GM12864 (cell line): ENCODE results near the gene PLAAT4.
A peak's percentile ranks its signal among the peaks of the same experiment; 100 is the strongest.
"Not testable (repeated sequence)": the region's sequence is repeated elsewhere in the genome, so short reads cannot be mapped to it uniquely, and the experiment has no call there.

Experiments
- DNase-seq: peaks from one replicate; pipeline ENCODE4 v3.0.0-alpha.2; 2011; ENCODE audit warnings: low read depth
- H3K4me3 ChIP-seq: 2 replicates; pipeline ENCODE4 v1.5.1; 2011; ENCODE audit warnings: mild to moderate bottlenecking, low read depth, low read length, control low read depth
- CTCF ChIP-seq: IDR thresholded peaks from 2 replicates; pipeline ENCODE4 v1.5.1; 2011; ENCODE audit warnings: low read depth, mild to moderate bottlenecking, moderate library complexity, low read length, control low read depth, inconsistent platforms; ENCODE audit errors: missing control alignments

The PLAAT4 gene

GRCh38 chr11:63520606-63521170 lies 15.9 kb upstream of the PLAAT4 start:
- no peak overlapping the region for H3K4me3 ChIP-seq
- TF ChIP-seq CTCF = no peak
- no peak for DNase-seq

- no peak for DNase-seq
- no peak overlapping the region for H3K4me3 ChIP-seq
- no peak for TF ChIP-seq CTCF
Measured at GRCh38 chr11:63521896-63522295, 14.7 kb upstream of the PLAAT4 start.

GRCh38 chr11:63523151-63523550 lies 13.5 kb upstream of the PLAAT4 start:
- H3K4me3 ChIP-seq = no peak overlapping the region
- DNase-seq = no peak

GRCh38 chr11:63527667-63528066 lies 8.9 kb upstream of the PLAAT4 start:
- H3K4me3 ChIP-seq = no peak overlapping the region

More at GRCh38 chr11:63523151-63523550, 13.5 kb upstream of the PLAAT4 start:
- no peak for TF ChIP-seq CTCF

GRCh38 chr11:63528156-63528555 lies 8.5 kb upstream of the PLAAT4 start:
- H3K4me3 ChIP-seq, DNase-seq: not testable (repeated sequence)

More at GRCh38 chr11:63527667-63528066, 8.9 kb upstream of the PLAAT4 start:
- no peak for TF ChIP-seq CTCF
- no peak for DNase-seq

GRCh38 chr11:63528729-63529278 lies 7.8 kb upstream of the PLAAT4 start:
- H3K4me3 ChIP-seq = not testable (repeated sequence)

GRCh38 chr11:63529373-63529772 lies 7.2 kb upstream of the PLAAT4 start:
- H3K4me3 ChIP-seq, DNase-seq: not testable (repeated sequence)

More at GRCh38 chr11:63528729-63529278, 7.8 kb upstream of the PLAAT4 start:
- not testable (repeated sequence) for DNase-seq

GRCh38 chr11:63530021-63530420 lies 6.6 kb upstream of the PLAAT4 start:
- no peak for TF ChIP-seq CTCF
- no peak for DNase-seq
- no peak overlapping the region for H3K4me3 ChIP-seq

- H3K4me3 ChIP-seq = not testable (repeated sequence)
- DNase-seq = peak; percentile 57
Measured at GRCh38 chr11:63531074-63531792, 5.4 kb upstream of the PLAAT4 start.
